ENCODE data around the gene ARHGAP6.

ARHGAP6 gene

GRCh38 chrX:11575332-11575731 is 90.4 kb downstream of the ARHGAP6 start:
- no peak for DNase-seq

GRCh38 chrX:11567528-11568220 is 98.0 kb downstream of the ARHGAP6 start:
- DNase-seq, result no peak

- DNase-seq, result no peak
Observed at GRCh38 chrX:11566789-11567188, 98.9 kb downstream of the ARHGAP6 start.

- no peak for DNase-seq
Observed at GRCh38 chrX:11566173-11566572, 99.5 kb downstream of the ARHGAP6 start.

GRCh38 chrX:11564546-11564945 is 101.2 kb downstream of the ARHGAP6 start:
- DNase-seq, result no peak

GRCh38 chrX:11562570-11562969 is 103.2 kb downstream of the ARHGAP6 start:
- DNase-seq, result no peak

GRCh38 chrX:11558972-11559371 is 106.7 kb downstream of the ARHGAP6 start:
- no peak for DNase-seq

GRCh38 chrX:11557120-11557519 is 108.6 kb downstream of the ARHGAP6 start:
- no peak for DNase-seq

GRCh38 chrX:11555759-11556158 is 110.0 kb downstream of the ARHGAP6 start:
- no peak for DNase-seq

- DNase-seq, result no peak
Observed at GRCh38 chrX:11553594-11553993, 112.1 kb downstream of the ARHGAP6 start.

- DNase-seq, result no peak
Observed at GRCh38 chrX:11551151-11551550, 114.6 kb downstream of the ARHGAP6 start.

GRCh38 chrX:11546917-11547316 is 118.8 kb downstream of the ARHGAP6 start:
- no peak for DNase-seq

- DNase-seq, result no peak
Observed at GRCh38 chrX:11543249-11543648, 122.5 kb downstream of the ARHGAP6 start.

- no peak for DNase-seq
Observed at GRCh38 chrX:11541510-11541909, 124.2 kb downstream of the ARHGAP6 start.

GRCh38 chrX:11540532-11541377 is 125.0 kb downstream of the ARHGAP6 start:
- no peak for DNase-seq

GRCh38 chrX:11537141-11537540 is 128.6 kb downstream of the ARHGAP6 start:
- no peak for DNase-seq

GRCh38 chrX:11535156-11535919 is 130.4 kb downstream of the ARHGAP6 start:
- no peak for DNase-seq

GRCh38 chrX:11533199-11533651 is 132.5 kb downstream of the ARHGAP6 start:
- no peak for DNase-seq

GRCh38 chrX:11532291-11533078 is 133.2 kb downstream of the ARHGAP6 start:
- no peak for DNase-seq

GRCh38 chrX:11531226-11531625 is 134.5 kb downstream of the ARHGAP6 start:
- DNase-seq, result no peak

- no peak for DNase-seq
Observed at GRCh38 chrX:11530621-11531020, 135.1 kb downstream of the ARHGAP6 start.

GRCh38 chrX:11528623-11529022 is 137.1 kb downstream of the ARHGAP6 start:
- DNase-seq, result no peak

- DNase-seq, result no peak
Observed at GRCh38 chrX:11525685-11526084, 140.0 kb downstream of the ARHGAP6 start.

Measured in cortex of kidney (tissue), 1 donor.